Rectal smooth muscle tissue (tissue), 1 donor: ENCODE measurements around the gene FLCN.

Experiments
- H3K27ac ChIP-seq: one replicate; pipeline ENCODE4 v1.7.0; 2013; ENCODE audit warnings: low read depth, low read length, inconsistent platforms
- H3K27me3 ChIP-seq: one replicate; pipeline ENCODE4 v1.7.0; 2013; ENCODE audit warnings: low read length; ENCODE audit not compliant: control insufficient read depth, insufficient read depth
- H3K36me3 ChIP-seq: one replicate; pipeline ENCODE4 v1.7.0; 2013; ENCODE audit warnings: low read length; ENCODE audit not compliant: control insufficient read depth, insufficient read depth
- H3K4me1 ChIP-seq: one replicate; pipeline ENCODE4 v1.7.0; 2013; ENCODE audit warnings: low read length; ENCODE audit not compliant: control insufficient read depth, insufficient read depth
- H3K4me3 ChIP-seq: one replicate; pipeline ENCODE4 v1.7.0; 2013; ENCODE audit warnings: low read length
- H3K9ac ChIP-seq: one replicate; pipeline ENCODE4 v1.7.0; 2013; ENCODE audit warnings: low read length

The FLCN gene

GRCh38 chr17:17173921-17174320 lies 63.0 kb downstream of the FLCN start:
- Histone ChIP-seq H3K4me3 (no peak overlapping the region), H3K27me3 (no peaks in the 10 kb centered on the region), H3K27ac (no peak overlapping the region), H3K9ac (no peak overlapping the region), H3K36me3 (peaks cover 65% of the 10 kb centered on the region), H3K4me1 (no peaks in the 10 kb centered on the region)

GRCh38 chr17:17172990-17173389 lies 64.0 kb downstream of the FLCN start:
- H3K27ac ChIP-seq, result no peak overlapping the region
- H3K4me1 ChIP-seq, result no peaks in the 10 kb centered on the region
- no peak overlapping the region for H3K9ac ChIP-seq
- no peaks in the 10 kb centered on the region for H3K27me3 ChIP-seq
- H3K36me3 ChIP-seq, result peaks cover 61% of the 10 kb centered on the region
- no peak overlapping the region for H3K4me3 ChIP-seq

GRCh38 chr17:17172001-17172939 lies 64.7 kb downstream of the FLCN start:
- Histone ChIP-seq H3K4me1 (no peaks in the 10 kb centered on the region), H3K9ac (no peak overlapping the region), H3K4me3 (no peak overlapping the region), H3K36me3 (peaks cover 63% of the 10 kb centered on the region), H3K27me3 (no peaks in the 10 kb centered on the region), H3K27ac (no peak overlapping the region)

GRCh38 chr17:17171186-17171585 lies 65.8 kb downstream of the FLCN start:
- no peaks in the 10 kb centered on the region for H3K27me3 ChIP-seq
- peaks cover 61% of the 10 kb centered on the region for H3K36me3 ChIP-seq
- no peak overlapping the region for H3K4me3 ChIP-seq
- no peak overlapping the region for H3K9ac ChIP-seq
- no peaks in the 10 kb centered on the region for H3K4me1 ChIP-seq
- H3K27ac ChIP-seq, result no peak overlapping the region

GRCh38 chr17:17170346-17170985 lies 66.5 kb downstream of the FLCN start:
- Histone ChIP-seq H3K4me1 (no peaks in the 10 kb centered on the region), H3K9ac (no peak overlapping the region), H3K27me3 (no peaks in the 10 kb centered on the region), H3K36me3 (peaks cover 60% of the 10 kb centered on the region), H3K27ac (no peak overlapping the region), H3K4me3 (no peak overlapping the region)

- Histone ChIP-seq H3K4me3 (no peak overlapping the region), H3K27ac (no peak overlapping the region), H3K36me3 (peaks cover 59% of the 10 kb centered on the region), H3K9ac (no peak overlapping the region), H3K4me1 (no peaks in the 10 kb centered on the region), H3K27me3 (no peaks in the 10 kb centered on the region)
Observed at GRCh38 chr17:17169396-17169795, 67.6 kb downstream of the FLCN start.

GRCh38 chr17:17168401-17168800 lies 68.6 kb downstream of the FLCN start:
- no peaks in the 10 kb centered on the region for H3K4me1 ChIP-seq
- no peaks in the 10 kb centered on the region for H3K27me3 ChIP-seq
- no peak overlapping the region for H3K9ac ChIP-seq
- no peak overlapping the region for H3K27ac ChIP-seq
- H3K4me3 ChIP-seq, result no peak overlapping the region
- peaks cover 49% of the 10 kb centered on the region for H3K36me3 ChIP-seq

GRCh38 chr17:17167986-17168385 lies 69.0 kb downstream of the FLCN start:
- H3K36me3 ChIP-seq, result peaks cover 47% of the 10 kb centered on the region
- no peaks in the 10 kb centered on the region for H3K27me3 ChIP-seq

GRCh38 chr17:17167356-17167755 lies 69.6 kb downstream of the FLCN start:
- Histone ChIP-seq H3K27me3 (no peaks in the 10 kb centered on the region), H3K4me1 (no peaks in the 10 kb centered on the region), H3K36me3 (peaks cover 48% of the 10 kb centered on the region), H3K27ac (no peak overlapping the region), H3K9ac (no peak overlapping the region), H3K4me3 (no peak overlapping the region)

More at GRCh38 chr17:17167986-17168385, 69.0 kb downstream of the FLCN start:
- no peak overlapping the region for H3K9ac ChIP-seq
- H3K4me3 ChIP-seq, result no peak overlapping the region
- no peak overlapping the region for H3K27ac ChIP-seq
- H3K4me1 ChIP-seq, result no peaks in the 10 kb centered on the region

GRCh38 chr17:17166446-17166845 lies 70.5 kb downstream of the FLCN start:
- H3K27ac ChIP-seq, result no peak overlapping the region
- no peaks in the 10 kb centered on the region for H3K4me1 ChIP-seq
- H3K9ac ChIP-seq, result no peak overlapping the region
- no peaks in the 10 kb centered on the region for H3K27me3 ChIP-seq
- no peak overlapping the region for H3K4me3 ChIP-seq
- H3K36me3 ChIP-seq, result peaks cover 51% of the 10 kb centered on the region

GRCh38 chr17:17165666-17166308 lies 71.2 kb downstream of the FLCN start:
- Histone ChIP-seq H3K36me3 (peaks cover 47% of the 10 kb centered on the region), H3K4me1 (no peaks in the 10 kb centered on the region), H3K27ac (no peak overlapping the region), H3K27me3 (no peaks in the 10 kb centered on the region), H3K9ac (no peak overlapping the region), H3K4me3 (no peak overlapping the region)

GRCh38 chr17:17164676-17165075 lies 72.3 kb downstream of the FLCN start:
- Histone ChIP-seq H3K27me3 (no peaks in the 10 kb centered on the region), H3K4me3 (no peak overlapping the region), H3K27ac (no peak overlapping the region), H3K36me3 (peaks cover 51% of the 10 kb centered on the region), H3K4me1 (no peaks in the 10 kb centered on the region), H3K9ac (no peak overlapping the region)
